Muscle of leg (tissue), 11 donors: ENCODE measurements around the gene DYNLT1. TPM values are rescaled to one million over a fixed set of nuclear protein-coding genes. Genes with fewer than 3 reads are reported as not detected.
"Not testable (repeated sequence)": the region's sequence is repeated elsewhere in the genome, so short reads cannot be mapped to it uniquely, and the experiment has no call there.

ENCODE experiments used
- DNase-seq: peaks from one replicate; pipeline ENCODE4 v3.0.0; 2013
- H3K27ac ChIP-seq: one replicate; pipeline ENCODE4 v1.5.1; 2013; ENCODE audit warnings: mild to moderate bottlenecking, low read length, control low read depth
- H3K27me3 ChIP-seq: one replicate; pipeline ENCODE4 v1.6.1; 2013; ENCODE audit warnings: low read length; ENCODE audit not compliant: control insufficient read depth, insufficient read depth
- H3K36me3 ChIP-seq: one replicate; pipeline ENCODE4 v1.6.1; 2013; ENCODE audit warnings: low read length; ENCODE audit not compliant: control insufficient read depth, insufficient read depth
- H3K4me1 ChIP-seq: one replicate; pipeline ENCODE4 v1.6.1; 2013; ENCODE audit warnings: low read length; ENCODE audit not compliant: control insufficient read depth, insufficient read depth
- H3K4me3 ChIP-seq: one replicate; pipeline ENCODE4 v1.5.1; 2013; ENCODE audit warnings: low read length, control low read depth
- H3K9me3 ChIP-seq: replicated peaks from 2 replicates; pipeline ENCODE4 v1.6.1; 2013; ENCODE audit warnings: low read depth, low read length; ENCODE audit not compliant: control insufficient read depth
- WGBS: methylation state at CpG from one replicate; pipeline ENCODE4 v1.1.5; 2013; ENCODE audit warnings: missing lambda C conversion rate; ENCODE audit not compliant: insufficient coverage; 5-methylcytosine and 5-hydroxymethylcytosine counted together
- polyA plus RNA-seq, 8 donors: library from polyadenylated mRNA; unstranded; fragments of 120-200 nt; gene quantifications; one replicate each; pipeline versions ENCODE4 v1.2.1 to v1.2.3, GENCODE V29; 2013; ENCODE audit warnings: inconsistent platforms in 1 of 8, low replicate concordance in 1 of 8; ENCODE audit not compliant: insufficient read length in 8 of 8, insufficient read depth in 1 of 8
- total RNA-seq: library from RNA; stranded (reverse); fragments of 120-200 nt; gene quantifications from one replicate; pipeline ENCODE4 v1.2.4, GENCODE V29; 2013

Gene DYNLT1
- total and polyA plus RNA-seq, 9 donors, result 46.0 to 103 (median 84.2) TPM

- no peak for DNase-seq
- H3K4me1 ChIP-seq, result peaks cover 1% of the 10 kb centered on the region
- H3K4me3 ChIP-seq, result no peak overlapping the region
- peaks cover 63% of the 10 kb centered on the region for H3K36me3 ChIP-seq
- H3K9me3 ChIP-seq, result no peaks in the 10 kb centered on the region
- 88% methylated on average over 15 of the region's 15 CpGs for WGBS
- no peaks in the 10 kb centered on the region for H3K27me3 ChIP-seq
- no peak overlapping the region for H3K27ac ChIP-seq
These were observed 18.6 kb downstream of the DYNLT1 start for GRCh38 chr6:158625881-158626305.

- H3K4me1 ChIP-seq, result no peaks in the 10 kb centered on the region
- 93% methylated on average over 19 of the region's 25 CpGs for WGBS
- H3K36me3 ChIP-seq, result peaks cover 69% of the 10 kb centered on the region
These were observed 19.6 kb downstream of the DYNLT1 start for GRCh38 chr6:158624684-158625682.

GRCh38 chr6:158622545-158623190 lies 21.9 kb downstream of the DYNLT1 start:
- no peak overlapping the region for H3K27ac ChIP-seq
- no peak overlapping the region for H3K4me3 ChIP-seq
- H3K27me3 ChIP-seq, result no peaks in the 10 kb centered on the region
- H3K4me1 ChIP-seq, result no peaks in the 10 kb centered on the region
- peaks cover 58% of the 10 kb centered on the region for H3K36me3 ChIP-seq
- WGBS, result 83% methylated on average over 5 of the region's 10 CpGs
- DNase-seq, result no peak
- no peaks in the 10 kb centered on the region for H3K9me3 ChIP-seq

More at GRCh38 chr6:158624684-158625682, 19.6 kb downstream of the DYNLT1 start:
- no peak for DNase-seq
- Histone ChIP-seq H3K4me3 (no peak overlapping the region), H3K27me3 (no peaks in the 10 kb centered on the region), H3K27ac (no peak overlapping the region), H3K9me3 (no peaks in the 10 kb centered on the region)

GRCh38 chr6:158621694-158622544 lies 22.6 kb downstream of the DYNLT1 start:
- peaks cover 53% of the 10 kb centered on the region for H3K36me3 ChIP-seq

GRCh38 chr6:158620963-158621693 lies 23.4 kb downstream of the DYNLT1 start:
- Histone ChIP-seq H3K36me3 (peaks cover 48% of the 10 kb centered on the region), H3K4me1 (no peaks in the 10 kb centered on the region), H3K27me3 (no peaks in the 10 kb centered on the region), H3K27ac (no peak overlapping the region), H3K4me3 (no peak overlapping the region), H3K9me3 (no peaks in the 10 kb centered on the region)
- DNase-seq, result no peak
- WGBS, result 84% methylated on average over 5 of the region's 13 CpGs

More at GRCh38 chr6:158621694-158622544, 22.6 kb downstream of the DYNLT1 start:
- H3K4me3 ChIP-seq, result no peak overlapping the region
- H3K27me3 ChIP-seq, result no peaks in the 10 kb centered on the region
- H3K27ac ChIP-seq, result no peak overlapping the region
- H3K4me1 ChIP-seq, result no peaks in the 10 kb centered on the region
- 93% methylated on average over 18 of the region's 25 CpGs for WGBS
- no peak for DNase-seq
- H3K9me3 ChIP-seq, result no peaks in the 10 kb centered on the region

- Histone ChIP-seq H3K27ac (no peak overlapping the region), H3K27me3 (no peaks in the 10 kb centered on the region), H3K4me1 (no peaks in the 10 kb centered on the region), H3K4me3 (no peak overlapping the region), H3K9me3 (no peaks in the 10 kb centered on the region), H3K36me3 (peaks cover 39% of the 10 kb centered on the region)
- 95% methylated on average over 15 of the region's 17 CpGs for WGBS
- no peak for DNase-seq
These were observed 24.4 kb downstream of the DYNLT1 start for GRCh38 chr6:158619922-158620801.

- not testable (repeated sequence) for H3K4me1 ChIP-seq, DNase-seq, H3K4me3 ChIP-seq, H3K27ac ChIP-seq, H3K27me3 ChIP-seq, H3K9me3 ChIP-seq
- 86% methylated on average over 1 of the region's 3 CpGs for WGBS
- peaks cover 28% of the 10 kb centered on the region for H3K36me3 ChIP-seq
These were observed 26.3 kb downstream of the DYNLT1 start for GRCh38 chr6:158618289-158618688.

- DNase-seq, H3K27ac ChIP-seq, H3K4me1 ChIP-seq, H3K4me3 ChIP-seq, H3K27me3 ChIP-seq, H3K9me3 ChIP-seq: not testable (repeated sequence)
- no CpG with 5 or more reads among the region's 3 CpGs for WGBS
- H3K36me3 ChIP-seq, result peaks cover 23% of the 10 kb centered on the region
These were observed 29.9 kb downstream of the DYNLT1 start for GRCh38 chr6:158614606-158615005.
